ENCODE results near the gene FMNL1. TPM values are rescaled to one million over a fixed set of nuclear protein-coding genes. Genes with fewer than 3 reads are reported as not detected.

The FMNL1 gene
- polyA plus RNA-seq, 3 donors = 4.7 to 11.5 (median 6.5) TPM

DNA sequence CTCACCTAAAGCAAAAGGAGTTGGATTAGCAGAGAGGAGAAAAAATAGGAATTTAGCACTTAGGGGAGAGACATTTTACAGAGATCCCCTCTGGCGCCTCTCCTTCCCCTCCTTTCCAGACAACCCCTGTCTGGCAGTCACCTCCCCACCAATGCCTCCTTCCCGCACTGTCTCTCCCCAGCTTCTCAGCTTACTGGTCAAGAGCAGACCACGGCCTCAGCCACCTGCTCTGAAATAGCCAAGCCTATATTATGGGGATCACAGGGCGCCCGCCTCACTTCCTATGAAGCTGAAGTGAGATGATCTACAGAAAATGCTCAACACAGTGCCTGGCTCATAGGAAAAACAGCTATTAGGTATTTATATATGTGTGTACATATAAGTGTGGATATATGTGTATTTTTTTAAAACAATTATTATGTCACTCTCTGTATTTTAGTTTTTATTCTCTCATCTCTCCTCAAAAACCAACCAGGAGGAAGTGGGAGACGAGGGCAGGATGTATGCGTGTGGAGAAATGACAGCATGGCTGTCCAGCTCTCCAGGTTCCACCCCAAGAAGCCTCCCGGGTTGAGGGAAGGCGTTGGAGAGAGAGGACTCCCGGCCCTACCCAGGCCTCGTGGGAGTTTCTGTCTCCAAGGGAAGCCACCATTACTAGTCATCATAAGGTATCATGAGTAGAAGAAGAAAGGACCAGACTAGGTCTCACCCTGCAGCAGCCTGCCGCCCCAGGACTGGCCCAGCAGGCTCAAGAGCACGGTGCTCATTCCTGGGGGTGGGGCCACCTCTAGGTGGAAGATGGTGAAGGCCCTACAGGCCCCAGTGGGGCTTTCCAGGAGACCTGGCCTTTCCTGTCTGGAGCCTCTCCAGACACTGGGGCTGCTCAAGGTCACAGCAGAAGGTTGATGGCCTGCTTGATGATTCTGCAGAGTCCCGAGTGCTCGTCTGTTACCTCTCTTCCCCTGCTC, 67.9 kb downstream of the FMNL1 start:
- DNase-seq (ENCODE audit: extremely low read depth in 1 of 11, low read depth in 9 of 11, low spot score in 4 of 11) = no peak

DNA sequence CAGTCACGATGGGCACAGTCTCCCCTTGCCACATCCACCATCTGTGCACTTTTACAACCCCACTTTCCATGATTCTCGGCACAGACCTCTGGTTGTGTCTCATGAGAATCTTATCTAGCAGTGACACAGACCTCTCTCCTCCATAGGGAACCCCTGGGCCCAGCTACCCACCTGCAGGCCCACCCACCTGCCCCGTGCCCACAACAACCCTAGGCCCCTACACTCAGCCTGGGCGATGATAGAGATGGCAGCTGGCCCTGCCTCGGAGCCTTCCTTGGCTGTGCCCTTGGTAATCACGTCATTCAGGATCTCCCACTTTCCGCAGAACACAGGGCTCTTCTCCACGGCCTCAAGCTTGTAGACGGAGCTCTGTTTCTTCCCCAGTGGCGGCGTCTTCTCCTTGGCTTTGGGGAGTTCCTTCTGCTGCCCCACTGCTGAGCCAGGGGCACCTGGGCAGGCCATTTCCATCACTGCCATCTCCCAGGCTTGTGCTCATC, 68.6 kb downstream of the FMNL1 start:
- no peak for DNase-seq (ENCODE audit: extremely low read depth in 1 of 11, low read depth in 9 of 11, low spot score in 4 of 11)

- DNase-seq (ENCODE audit: extremely low read depth in 1 of 11, low read depth in 9 of 11, low spot score in 4 of 11) = no peak
Measured at GRCh38 chr17:45291171-45291805, 69.6 kb downstream of the FMNL1 start.

DNA sequence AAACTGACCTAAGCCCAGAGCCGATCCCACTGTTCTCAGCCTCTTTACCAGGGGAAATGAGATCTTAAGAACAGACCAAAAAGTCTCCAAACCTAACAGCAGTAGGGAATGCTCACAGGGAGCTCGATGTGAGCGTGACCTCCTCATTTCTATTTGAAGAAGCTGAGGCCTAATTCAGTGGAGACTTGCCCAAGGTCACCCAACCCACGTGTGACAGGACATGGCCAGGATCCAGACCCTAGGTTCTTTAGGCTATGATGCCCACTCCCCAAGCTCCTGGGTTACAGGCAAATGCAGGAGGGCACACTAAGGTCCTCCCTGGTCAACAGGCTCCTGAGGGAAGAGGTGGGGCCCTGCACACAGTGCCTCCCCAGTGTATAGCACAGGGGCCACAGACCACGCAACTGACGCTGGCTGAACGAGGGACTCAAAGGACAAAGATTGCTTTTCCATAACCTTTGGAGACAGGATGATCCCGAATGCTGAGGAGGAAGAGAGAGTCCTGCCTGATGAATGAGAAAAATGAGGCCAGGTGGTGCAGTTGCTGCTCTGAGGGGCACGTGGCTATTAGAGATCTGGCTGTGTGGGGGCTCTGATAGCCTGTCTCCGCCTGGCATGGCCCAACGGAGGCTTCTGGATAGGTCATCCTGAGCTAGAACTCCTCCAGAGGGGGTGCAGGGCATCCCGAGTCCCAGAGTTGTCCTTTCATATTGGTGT, 71.2 kb downstream of the FMNL1 start:
- DNase-seq (ENCODE audit: extremely low read depth in 1 of 11, low read depth in 9 of 11, low spot score in 4 of 11) = no peak

GRCh38 chr17:45293413-45294211, 71.9 kb downstream of the FMNL1 start:
- DNase-seq (ENCODE audit: extremely low read depth in 1 of 11, low read depth in 9 of 11, low spot score in 4 of 11) = no peak

GRCh38 chr17:45294506-45294905, 72.8 kb downstream of the FMNL1 start:
- DNase-seq (ENCODE audit: extremely low read depth in 1 of 11, low read depth in 9 of 11, low spot score in 4 of 11) = no peak

GRCh38 chr17:45296003-45296832, 74.5 kb downstream of the FMNL1 start:
- DNase-seq (ENCODE audit: extremely low read depth in 1 of 11, low read depth in 9 of 11, low spot score in 4 of 11) = no peak

DNA sequence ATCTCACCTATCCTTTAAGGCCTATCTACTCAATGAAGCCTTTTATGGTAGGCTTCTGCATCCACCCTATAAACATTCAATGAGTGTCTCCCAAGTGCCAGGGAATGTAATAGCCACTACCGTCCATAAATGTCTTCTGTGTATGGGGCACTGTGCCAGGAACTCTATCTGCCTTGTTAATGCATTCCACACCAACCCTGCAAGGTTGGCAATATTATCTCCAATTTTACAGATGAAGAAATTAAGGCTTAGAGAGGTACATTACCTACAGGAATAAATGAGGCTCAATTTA, 75.1 kb downstream of the FMNL1 start:
- no peak for DNase-seq (ENCODE audit: extremely low read depth in 1 of 11, low read depth in 9 of 11, low spot score in 4 of 11)

Other genes starting within 250 kb of the FMNL1 start
- gene DCAKD, start 170.3 kb upstream of the FMNL1 start, polyA plus RNA-seq (ENCODE audit: insufficient read length in 3 of 3) = 10 to 100 TPM; 47.9 to 56.6 (median 54.1) TPM
- gene NMT1, start 160.6 kb upstream of the FMNL1 start, polyA plus RNA-seq (ENCODE audit: insufficient read length in 3 of 3) = 10 to 100 TPM; 67.7 to 82.3 (median 70.9) TPM
- 10 to 100 TPM; 16.7 to 33.8 (median 29.1) TPM for gene PLCD3, start 89.4 kb upstream of the FMNL1 start, polyA plus RNA-seq (ENCODE audit: insufficient read length in 3 of 3)
- gene ACBD4, start 86.2 kb upstream of the FMNL1 start, polyA plus RNA-seq (ENCODE audit: insufficient read length in 3 of 3) = 10 to 100 TPM in 2 of 3 donors, 1 to 10 TPM in 1; 9.0 to 18.5 (median 11.0) TPM
- gene HEXIM1, start 73.4 kb upstream of the FMNL1 start, polyA plus RNA-seq (ENCODE audit: insufficient read length in 3 of 3) = 10 to 100 TPM; 37.1 to 44.9 (median 44.4) TPM
- 10 to 100 TPM in 2 of 3 donors, 1 to 10 TPM in 1; 9.3 to 16.8 (median 14.3) TPM for gene HEXIM2, start 60.0 kb upstream of the FMNL1 start, polyA plus RNA-seq (ENCODE audit: insufficient read length in 3 of 3)
- gene SPATA32, start 40.2 kb downstream of the FMNL1 start, polyA plus RNA-seq (ENCODE audit: insufficient read length in 3 of 3) = under 1 TPM; 0.20 to 0.42 (median 0.22) TPM
- gene MAP3K14, start 95.1 kb downstream of the FMNL1 start, polyA plus RNA-seq (ENCODE audit: insufficient read length in 3 of 3) = 1 to 10 TPM; 4.5 to 7.7 (median 5.1) TPM
- 10 to 100 TPM; 11.7 to 23.2 (median 14.5) TPM for gene ARHGAP27, start 211.0 kb downstream of the FMNL1 start, polyA plus RNA-seq (ENCODE audit: insufficient read length in 3 of 3)